HG03175 (cell line): Measurements from ENCODE around the gene LAPTM5.
"Not testable (repeated sequence)": the region's sequence is repeated elsewhere in the genome, so short reads cannot be mapped to it uniquely, and the experiment has no call there.

ENCODE experiments used
- ATAC-seq: cut with Tn5 transposase; IDR thresholded peaks from one replicate; pipeline ENCODE4 v1.9.1; 2021; ENCODE audit warnings: mild to moderate bottlenecking, moderate library complexity; ENCODE audit not compliant: unreplicated experiment

The LAPTM5 gene

DNA sequence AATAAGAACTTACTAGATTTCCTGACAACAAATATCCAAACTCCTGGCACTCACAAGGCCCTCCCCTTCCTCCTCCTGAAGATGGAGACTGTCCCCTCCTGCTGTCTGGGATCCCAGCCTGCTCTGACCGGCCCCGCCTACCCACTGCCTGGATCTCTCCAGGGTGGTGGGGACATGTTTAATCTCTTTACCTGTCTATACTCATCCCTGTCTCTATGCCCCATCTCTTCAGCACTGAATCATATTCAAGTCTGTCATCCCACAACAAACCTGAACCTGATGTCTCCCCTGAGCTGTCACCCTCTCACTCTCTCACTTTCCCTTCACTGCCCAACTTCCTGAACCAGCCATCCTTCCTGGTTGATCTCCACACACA lies 56.3 kb downstream of the LAPTM5 start:
- ATAC-seq = no peak

DNA sequence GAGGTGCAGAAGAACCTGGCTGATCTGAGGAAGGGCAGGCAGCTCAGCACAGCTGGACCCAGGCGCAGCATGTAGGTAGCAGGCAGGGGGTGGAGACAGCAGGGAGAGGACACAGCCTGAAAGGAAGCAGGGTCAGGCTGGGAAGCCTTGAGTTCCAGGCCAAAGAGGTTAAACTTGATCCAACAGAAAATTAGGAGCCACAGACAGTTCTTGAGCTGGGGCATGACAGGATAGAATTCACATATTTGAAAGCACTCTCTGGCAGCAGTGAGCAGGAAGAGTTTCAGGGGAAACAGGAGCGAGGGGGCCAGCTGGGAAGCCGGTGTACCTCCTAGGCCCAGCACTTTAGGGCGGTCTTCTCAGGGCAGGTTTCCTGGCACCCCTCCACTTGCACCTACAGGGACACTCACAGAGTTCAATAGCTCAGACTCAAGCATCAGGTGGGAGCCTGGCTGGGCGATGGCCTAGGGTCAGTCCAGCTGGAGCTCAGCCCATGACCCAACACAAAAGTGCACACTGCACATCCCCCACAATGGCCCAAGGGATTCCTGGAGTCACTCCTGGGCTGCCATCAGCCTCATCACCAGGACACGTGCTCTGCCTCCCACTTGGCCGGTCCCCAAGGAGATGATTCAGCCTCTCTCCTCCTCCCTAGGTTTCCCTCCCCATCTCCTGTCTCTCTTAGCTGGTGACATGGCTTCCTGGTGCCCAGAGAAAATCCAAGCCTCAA lies 56.9 kb downstream of the LAPTM5 start:
- ATAC-seq = no peak

DNA sequence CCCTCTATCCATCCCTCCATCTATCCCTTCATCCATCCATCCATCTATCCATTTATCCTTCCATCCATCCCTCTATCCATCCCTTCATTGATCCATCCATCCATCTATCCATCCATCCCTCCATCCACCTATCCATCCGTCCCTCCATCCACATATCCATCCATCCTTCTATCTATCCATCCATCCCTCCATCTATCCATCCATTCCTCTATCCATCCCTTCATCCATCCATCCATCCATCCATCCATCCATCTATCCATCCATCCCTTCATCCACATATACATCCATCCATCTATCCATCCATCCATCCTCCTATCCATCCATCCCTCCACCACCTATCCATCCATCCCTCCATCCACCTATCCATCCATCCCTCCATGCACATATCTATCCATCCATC lies 57.8 kb downstream of the LAPTM5 start:
- no peak for ATAC-seq

DNA sequence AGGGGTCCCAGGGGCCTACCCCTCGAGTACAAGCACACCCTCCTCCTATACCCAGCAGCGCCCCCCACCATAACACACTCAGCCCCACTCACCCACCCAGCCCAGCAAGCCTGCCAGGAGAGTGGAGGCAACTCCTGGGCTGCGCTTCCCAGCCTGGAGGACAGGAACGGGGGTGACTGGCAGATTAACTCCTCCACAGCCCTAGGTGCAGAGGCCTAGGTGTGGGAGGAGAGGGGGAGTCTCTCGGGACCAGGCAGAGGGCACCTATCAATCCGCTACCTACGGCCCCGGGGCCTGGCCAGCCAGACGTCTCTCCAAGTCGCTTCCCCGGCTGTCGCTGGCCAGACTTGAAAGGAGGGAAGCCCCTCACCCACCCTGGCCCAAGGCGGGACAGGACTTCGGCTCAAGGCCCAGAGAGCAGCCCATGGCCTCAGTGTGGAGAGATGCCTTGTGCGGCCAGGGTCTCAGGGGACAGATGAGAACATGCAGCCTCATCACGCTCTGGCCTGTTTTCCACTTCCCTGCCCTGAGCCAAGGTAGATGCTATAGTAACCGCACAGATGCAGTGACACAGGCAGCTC lies 59.1 kb downstream of the LAPTM5 start:
- no peak for ATAC-seq

DNA sequence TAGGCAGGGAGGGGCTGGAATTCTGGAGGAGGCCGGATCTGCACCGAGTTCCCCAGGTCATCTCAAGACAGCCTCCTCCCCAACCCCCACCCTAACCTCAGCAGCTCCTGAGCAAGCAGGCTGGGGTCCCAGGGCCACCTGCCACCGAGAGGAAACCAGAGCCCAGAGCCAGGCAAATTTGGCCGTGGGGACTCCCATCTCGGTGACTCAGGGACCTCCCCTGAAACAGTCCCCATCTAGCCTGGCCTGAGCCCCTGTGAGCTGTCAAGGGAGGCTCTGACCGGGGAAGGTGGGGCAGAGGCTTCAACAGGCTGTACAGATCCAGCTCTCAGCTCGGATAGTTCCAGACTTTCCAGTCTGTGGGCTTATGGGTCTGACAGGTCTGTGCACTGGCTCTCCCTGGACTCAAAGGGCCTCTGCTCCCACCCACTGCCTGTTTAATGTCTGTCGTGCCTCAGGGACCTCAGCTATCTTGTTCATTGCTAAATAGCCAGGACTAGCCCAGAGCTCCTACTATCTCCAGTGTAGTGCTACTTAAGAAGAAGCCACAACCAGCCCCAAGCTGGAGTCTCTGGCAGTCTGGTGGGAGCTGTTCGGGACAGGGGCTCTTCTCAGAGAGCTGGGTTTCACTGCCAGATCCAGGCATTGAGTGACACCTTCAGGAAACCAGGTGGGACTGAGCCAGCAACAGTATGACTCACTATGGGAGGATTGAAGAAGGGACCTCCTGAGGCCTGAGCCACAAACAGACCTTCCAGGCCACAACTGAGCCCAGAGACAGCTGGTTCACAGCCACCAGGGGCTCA lies 59.8 kb downstream of the LAPTM5 start:
- no peak for ATAC-seq

DNA sequence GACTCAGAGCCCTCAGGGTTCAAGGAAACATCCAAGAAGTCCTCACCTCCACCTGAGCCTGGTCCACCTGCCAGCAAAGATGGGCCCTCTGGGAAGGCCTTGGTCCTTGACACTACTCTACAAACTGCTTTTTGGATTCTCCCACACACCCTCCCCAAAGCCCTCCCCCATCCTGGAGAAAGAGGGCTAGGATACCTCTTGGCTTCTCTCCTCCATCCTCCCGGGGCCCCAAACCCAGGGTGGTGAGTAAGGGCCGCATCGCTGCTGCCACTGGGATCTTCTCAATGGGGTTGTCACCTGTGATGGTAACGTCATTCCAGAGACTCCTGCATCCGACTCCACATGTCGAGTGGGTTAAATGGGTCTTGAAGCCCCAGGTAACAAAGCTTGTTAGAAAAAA lies 60.7 kb downstream of the LAPTM5 start:
- no peak for ATAC-seq

DNA sequence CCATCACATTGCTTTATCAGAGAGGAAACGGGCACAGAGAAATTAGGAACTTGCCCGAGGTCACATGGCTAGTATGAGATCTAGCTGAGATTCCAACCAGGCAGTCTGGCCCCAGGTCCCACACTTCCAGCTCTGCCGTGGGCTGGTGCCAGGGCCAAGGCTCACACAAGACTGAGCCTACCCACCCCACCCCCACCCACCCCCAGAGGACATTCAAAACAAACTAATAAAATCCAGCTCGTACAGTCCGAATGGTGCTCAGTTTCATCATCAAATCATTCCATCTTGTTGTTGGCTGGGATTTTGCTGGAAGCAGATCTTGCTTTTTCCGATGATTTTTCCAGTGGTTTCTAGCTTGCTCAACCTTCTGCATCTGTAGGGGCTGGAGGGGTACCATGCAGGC lies 62.1 kb downstream of the LAPTM5 start:
- ATAC-seq = no peak

DNA sequence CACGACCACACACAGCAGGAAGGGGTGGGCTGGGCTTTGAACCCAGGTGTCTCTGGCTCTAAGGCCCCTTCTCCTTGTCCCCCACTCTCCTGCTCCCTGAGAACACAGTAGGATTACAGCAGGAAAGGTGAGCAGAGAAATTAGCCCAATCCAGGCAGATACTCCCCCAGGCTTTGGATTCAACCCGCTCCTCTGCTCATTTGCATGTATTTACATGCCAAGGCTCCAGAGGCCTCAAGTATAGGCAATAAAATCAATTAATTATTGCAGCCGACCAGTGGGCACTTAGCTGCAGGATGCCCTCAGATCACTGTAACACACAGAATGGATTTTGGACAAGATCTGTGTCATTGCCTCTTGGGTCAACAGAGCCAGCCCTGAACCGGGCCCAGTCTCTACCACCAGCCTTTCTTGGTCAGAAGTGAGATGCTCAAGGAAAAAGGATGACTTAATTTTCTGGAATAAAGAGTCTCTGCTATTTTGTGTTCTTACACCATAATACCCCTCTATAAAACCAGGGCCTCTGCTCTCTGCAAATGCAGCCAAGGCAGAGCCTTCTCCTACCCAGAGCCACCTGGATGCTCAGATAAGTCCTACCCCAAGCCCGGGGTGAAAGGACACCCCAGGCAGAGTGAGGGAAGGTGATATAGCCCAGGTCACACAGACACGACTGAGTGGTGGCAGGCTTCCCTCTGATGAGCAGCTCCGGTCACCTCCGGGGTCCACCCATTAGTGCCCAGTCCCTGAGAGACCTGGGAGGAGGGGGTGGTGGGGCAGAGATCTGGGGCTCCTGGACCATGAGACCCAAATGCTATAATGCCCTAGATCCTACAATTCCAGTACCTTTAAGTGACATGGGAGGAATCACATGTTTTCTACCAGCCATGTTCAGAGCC lies 63.0 kb downstream of the LAPTM5 start:
- ATAC-seq = no peak

DNA sequence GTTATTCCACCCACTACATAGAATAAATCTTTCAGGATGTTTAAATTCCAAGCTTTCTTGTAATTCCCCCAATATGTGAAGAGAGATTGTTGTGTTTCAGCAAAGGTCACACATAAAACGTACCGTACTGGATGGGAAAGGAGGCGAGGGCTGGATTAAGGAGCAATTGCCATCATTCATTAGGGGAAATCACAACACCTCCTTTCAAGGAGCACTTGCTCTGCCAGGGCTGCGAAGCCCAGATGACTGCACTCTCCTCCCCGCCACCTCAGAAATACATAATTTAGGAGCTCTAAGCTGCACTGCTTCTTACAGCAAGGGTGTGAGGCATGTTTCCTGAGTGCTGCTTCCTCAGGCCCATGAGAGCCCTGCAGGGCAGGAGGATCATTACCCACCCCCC lies 63.8 kb downstream of the LAPTM5 start:
- no peak for ATAC-seq

DNA sequence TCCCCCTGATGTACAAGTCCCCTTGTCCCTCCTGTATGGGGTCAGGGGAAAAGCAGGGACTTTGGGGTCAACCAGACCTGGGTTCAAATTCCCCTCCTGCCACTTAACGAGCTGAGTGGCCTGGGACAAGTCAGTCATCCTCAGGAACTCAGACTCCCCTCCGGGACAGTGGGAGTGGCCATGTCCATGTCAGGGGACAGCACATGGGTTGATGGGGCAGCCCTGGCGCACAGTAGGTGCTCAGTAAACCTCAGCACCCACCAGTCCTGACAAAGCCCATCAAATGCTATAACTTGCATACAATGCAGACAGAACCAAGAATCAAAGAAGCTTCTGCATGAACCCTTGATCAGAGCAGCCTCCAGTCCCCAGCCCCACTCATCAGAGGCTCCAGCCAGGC lies 64.2 kb downstream of the LAPTM5 start:
- no peak for ATAC-seq

DNA sequence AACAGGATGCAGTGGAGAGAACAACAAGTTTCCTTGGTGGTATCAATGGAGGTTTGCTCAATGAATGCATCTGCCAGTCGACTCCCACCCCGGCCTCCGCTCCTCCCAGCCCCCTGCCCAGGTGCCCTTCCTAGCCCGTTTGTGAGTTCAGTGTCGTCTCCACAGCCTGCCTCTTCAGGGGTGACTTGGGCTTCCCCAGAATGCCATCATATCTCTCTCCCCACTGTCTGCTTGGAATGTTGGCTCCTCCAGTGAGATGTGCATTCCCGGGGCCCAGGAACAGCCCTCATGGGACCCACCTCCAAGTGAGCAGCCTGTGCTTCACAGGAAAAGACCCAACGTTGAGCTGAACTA lies 64.6 kb downstream of the LAPTM5 start:
- no peak for ATAC-seq

DNA sequence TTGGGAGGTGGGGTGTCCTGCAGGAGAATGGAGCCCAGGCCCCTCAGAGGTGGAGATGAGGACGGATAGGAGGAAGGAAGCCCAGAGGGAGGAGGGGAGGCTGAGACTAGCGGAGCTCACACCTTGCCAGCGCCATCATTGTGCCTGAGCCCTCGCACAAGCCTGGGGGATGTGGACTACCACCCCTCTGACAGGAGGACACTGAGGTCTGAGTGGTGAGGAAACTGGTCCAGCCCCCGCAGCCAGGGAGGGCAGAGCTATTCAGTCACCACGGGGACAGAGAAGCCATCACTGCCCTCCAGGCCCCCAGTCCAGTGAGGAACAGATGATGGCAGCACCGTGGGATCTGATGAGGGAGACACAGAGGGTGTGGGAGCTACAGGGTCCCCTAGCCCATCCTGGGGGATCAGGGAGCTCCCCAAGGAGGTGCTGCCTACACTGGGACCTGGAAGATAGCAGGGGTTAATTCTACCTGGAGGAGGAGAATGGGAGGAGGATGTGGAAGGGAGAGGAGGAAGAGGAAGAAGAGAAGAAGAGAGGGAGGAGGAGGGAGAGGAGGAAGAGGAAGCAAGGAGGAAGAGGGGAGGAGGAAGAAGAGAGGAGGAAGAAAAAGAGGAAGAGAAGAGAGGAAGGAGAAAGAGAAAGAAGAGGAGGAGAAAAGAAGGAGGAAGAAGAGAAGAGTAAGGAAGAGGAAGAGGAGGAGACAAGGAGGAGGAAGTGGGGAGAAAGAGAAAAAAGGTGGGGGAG lies 65.2 kb downstream of the LAPTM5 start:
- ATAC-seq = no peak

DNA sequence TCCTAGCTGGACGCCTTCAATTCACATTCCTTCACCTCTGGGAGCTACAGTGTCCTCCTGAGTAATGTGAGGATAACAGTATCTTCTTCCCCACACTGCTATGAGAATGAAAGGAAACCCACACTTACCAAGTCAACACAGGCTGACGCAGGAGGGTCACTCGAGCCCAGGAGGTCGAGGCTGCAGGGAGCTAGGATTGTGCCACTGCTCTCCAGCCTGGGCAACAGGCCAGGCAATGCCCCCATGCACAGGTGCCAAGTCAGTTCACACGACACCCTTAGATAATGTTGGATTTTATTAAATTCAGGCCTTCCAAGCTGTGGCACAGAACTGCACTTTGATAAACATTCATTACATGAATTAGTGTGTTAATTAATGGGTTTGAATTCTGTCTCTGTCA lies 66.1 kb downstream of the LAPTM5 start:
- no peak for ATAC-seq

DNA sequence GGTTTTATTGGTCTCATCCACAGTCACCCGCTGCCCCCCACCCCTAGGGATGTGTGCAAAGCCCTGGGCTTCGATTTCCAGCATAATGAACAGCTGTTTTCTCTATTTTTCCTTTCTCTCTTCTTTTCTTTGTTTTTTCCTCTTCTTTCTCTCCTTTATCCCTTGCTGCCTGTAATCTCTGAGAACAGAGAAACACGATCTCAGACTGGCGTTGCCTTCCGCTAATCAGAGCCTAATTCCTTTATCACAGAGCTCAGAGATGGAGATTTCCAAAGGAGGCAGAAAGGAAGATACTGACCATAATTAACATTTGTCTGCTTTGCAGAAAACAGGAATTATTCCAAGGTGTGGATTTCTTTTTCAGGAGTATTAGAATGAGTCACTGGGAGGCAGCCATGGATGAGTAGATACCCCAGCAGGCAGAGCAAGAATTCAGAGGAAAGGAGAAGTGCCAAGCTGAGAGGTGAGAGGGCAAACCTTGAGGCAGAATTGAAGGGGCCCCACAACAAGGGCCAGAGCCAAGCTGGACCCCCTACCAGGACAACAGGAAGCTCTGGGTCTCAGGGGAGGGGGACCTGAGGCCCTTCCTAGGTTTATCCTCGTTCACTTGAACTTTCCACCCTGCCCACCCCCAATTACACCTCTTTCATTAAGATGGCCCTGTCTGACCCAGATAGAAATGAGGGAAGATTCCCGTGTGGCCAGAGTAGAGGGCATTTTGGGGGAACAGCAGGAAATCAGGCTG lies 67.5 kb downstream of the LAPTM5 start:
- ATAC-seq = no peak

DNA sequence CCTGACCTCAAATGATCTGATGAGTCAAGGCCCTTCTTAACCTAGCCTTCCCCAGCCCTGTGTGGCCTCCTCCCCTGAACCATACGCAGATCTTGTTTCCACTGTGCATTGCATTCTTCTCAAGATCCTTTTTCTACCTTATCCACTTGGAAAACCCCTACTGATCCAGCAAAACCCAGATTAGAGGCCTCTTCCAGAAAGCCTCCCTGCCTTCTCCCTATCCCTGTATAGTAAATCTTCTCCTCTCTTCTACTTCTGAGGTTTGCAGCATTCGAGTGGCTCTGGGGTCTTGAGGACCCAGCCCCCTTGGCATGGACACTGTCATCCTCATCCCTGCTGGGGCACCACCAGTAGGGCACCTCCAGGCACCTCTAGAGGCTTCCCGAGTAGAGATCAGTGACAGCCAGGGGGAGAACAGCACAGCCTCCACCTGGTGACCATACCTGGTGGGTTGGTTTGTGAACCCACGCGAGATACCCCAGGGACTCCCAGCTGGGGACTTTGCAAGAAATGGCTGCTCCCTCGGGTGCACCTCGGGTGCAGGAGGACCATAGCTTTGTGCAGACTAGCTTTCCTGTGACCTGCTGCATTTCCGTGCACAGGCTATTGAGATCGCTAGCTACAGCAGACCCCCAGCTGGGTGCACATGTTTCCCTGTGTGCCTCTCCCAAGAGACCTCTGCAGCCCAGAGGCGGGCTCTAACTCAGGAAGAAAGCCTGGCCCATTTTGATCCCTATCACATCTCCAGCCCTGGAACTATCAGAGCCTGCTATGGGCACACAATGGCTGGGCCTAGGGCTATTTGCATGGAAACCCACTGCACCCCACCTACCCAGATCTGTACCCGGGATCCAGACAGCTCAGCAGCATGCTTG lies 68.4 kb downstream of the LAPTM5 start:
- no peak for ATAC-seq

DNA sequence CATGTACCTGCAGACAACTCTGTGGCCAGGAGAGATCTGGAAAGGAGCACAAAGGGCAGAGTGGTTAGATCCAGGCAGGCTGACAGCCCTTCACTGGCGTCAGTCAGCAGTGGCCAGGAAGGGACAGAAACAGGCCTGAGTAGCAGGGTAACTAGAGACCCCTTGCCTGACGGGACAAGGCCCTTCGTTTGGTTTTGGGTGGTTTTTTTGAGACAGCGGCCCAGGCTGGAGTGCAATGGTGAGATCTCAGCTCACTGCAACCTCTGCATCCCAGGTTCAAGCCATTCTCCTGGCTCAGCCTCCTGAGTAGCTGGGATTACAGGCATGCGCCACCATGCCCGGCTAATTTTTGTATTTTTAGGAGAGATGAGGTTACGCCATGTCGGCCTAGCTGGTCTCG lies 69.1 kb downstream of the LAPTM5 start:
- not testable (repeated sequence) for ATAC-seq

DNA sequence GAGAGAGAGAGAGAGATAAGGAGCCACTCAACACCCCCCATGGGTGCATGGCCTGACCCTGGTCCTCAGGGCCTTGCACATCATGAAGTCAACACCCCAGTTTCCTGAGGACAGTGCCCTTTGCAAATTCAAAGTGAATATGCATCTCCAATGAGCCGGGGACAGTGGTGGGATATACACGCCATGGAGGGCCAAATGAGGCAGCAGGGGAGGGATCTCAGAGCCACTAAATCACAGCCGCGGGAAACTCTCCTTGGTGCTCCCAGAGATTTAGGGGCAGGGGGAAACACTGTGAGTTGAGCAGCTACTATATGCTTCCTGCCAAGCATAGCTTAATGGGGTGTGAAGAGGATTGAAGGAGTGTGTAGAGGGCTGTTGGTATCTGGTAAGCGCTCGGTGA lies 69.7 kb downstream of the LAPTM5 start:
- no peak for ATAC-seq

DNA sequence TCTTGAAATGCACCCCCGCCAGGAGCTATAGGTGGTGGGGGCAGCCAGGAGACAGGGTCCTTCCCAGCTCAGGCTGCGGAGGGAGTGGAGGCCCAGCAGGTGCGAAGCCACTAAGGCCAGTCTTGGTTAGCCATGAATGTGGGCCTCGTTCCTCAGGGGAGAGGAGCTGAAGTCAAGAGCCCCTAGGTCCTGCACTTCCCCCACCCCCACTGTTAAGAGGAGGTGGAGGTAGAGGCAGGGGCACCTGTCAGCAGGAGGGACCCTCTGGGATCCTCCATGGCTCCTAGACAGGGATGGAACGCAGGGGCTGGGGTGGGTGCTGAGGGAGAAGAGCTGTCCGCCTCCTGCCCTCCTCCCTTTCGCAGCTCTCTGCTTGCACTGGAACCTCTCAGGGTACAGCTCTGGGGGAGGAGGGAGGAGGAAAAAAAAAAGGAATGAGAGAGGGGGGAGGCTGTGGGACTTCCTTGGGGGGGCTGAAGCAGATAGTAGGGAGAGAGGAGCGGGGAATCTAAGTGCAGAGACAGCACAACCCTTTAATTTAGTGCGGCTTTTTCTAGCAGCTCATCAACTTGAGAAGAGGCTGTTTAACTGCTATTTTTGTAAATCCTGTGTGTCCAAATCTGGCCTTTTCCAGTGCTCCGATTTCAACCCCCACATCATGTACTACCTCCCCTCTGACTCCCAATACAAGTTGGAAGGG lies 71.2 kb downstream of the LAPTM5 start:
- no peak for ATAC-seq
